ENCODE data around the gene ENO3. TPM values are rescaled to one million over a fixed set of nuclear protein-coding genes. Genes with fewer than 3 reads are reported as not detected.
A peak's percentile ranks its signal among the peaks of the same experiment; 100 is the strongest.

ENO3 gene
- total and polyA plus RNA-seq, 10 of the 15 experiments (the other 5 are each of a cell fraction or from before 2014, with no cell fraction given), result 6.8 to 28.4 (median 17.0) TPM

GRCh38 chr17:4986403-4986802 is 35.5 kb downstream of the ENO3 start:
- TF ChIP-seq SIX5 (IDR thresholded peaks at IDR 0.05; ENCODE audit: low read depth, low read length, severe bottlenecking) (no peak), YY1 (IDR thresholded peaks at IDR 0.05; ENCODE audit: low read depth, low read length) (no peak), KAT2A (conservative IDR thresholded peaks at IDR 0.05; ENCODE audit: control insufficient read depth, low read depth, low read length) (no peak), IRF4 (IDR thresholded peaks at IDR 0.05; ENCODE audit: low read depth, low read length) (no peak), POLR2A (IDR thresholded peaks at IDR 0.05; ENCODE audit: low read depth, low read length) (no peak), BCL11A (IDR thresholded peaks at IDR 0.05; ENCODE audit: low read depth, low read length) (no peak), RBBP5 (conservative IDR thresholded peaks at IDR 0.05) (no peak), NFYB (IDR thresholded peaks at IDR 0.05; ENCODE audit: insufficient read depth, low read depth, low read length) (no peak), BRCA1 (IDR thresholded peaks at IDR 0.05; ENCODE audit: low read depth, low read length) (no peak), MXI1 (IDR thresholded peaks at IDR 0.05; ENCODE audit: low read depth, low read length) (no peak), KLF5 (IDR thresholded peaks at IDR 0.05; ENCODE audit: partially characterized antibody) (no peak), TCF7 (IDR thresholded peaks at IDR 0.05; ENCODE audit: borderline replicate concordance) (no peak), PRDM15 (CRISPR knock-in tag; IDR thresholded peaks at IDR 0.05) (no peak), CBX3 (IDR thresholded peaks at IDR 0.05; ENCODE audit: borderline replicate concordance, low read depth) (no peak), ELK1 (IDR thresholded peaks at IDR 0.05; ENCODE audit: low read depth, low read length) (no peak), EZH2 (IDR thresholded peaks at IDR 0.05; ENCODE audit: borderline replicate concordance, control insufficient read depth, low read depth, low read length) (no peak)
- TF ChIP-seq, protein P1, sequence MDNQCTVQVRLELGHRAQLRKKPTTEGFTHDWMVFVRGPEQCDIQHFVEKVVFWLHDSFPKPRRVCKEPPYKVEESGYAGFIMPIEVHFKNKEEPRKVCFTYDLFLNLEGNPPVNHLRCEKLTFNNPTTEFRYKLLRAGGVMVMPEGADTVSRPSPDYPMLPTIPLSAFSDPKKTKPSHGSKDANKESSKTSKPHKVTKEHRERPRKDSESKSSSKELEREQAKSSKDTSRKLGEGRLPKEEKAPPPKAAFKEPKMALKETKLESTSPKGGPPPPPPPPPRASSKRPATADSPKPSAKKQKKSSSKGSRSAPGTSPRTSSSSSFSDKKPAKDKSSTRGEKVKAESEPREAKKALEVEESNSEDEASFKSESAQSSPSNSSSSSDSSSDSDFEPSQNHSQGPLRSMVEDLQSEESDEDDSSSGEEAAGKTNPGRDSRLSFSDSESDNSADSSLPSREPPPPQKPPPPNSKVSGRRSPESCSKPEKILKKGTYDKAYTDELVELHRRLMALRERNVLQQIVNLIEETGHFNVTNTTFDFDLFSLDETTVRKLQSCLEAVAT (IDR thresholded peaks at IDR 0.05), result no peak
- intact Hi-C loops (cut with micrococcal nuclease; ENCODE audit: unreplicated experiment), result no loop called here
- Histone ChIP-seq H3K9me3 (replicated peaks; ENCODE audit: control insufficient read depth, insufficient read depth, low read length) (no peaks in the 10 kb centered on the region), H2AFZ (ENCODE audit: control insufficient read depth, low read depth, low read length) (no peak overlapping the region; the same call in 1 of the 2 replicates), H4K20me1 (ENCODE audit: control insufficient read depth, insufficient read depth) (no peaks in the 10 kb centered on the region), H3K9ac (ENCODE audit: control insufficient read depth, insufficient read depth, low read length) (peak overlapping the region; percentile 96), H3K4me1 (ENCODE audit: control insufficient read depth, insufficient read depth, low read length) (peaks cover 20% of the 10 kb centered on the region), H3K27ac (ENCODE audit: control insufficient read depth, insufficient read depth) (peak overlapping the region; percentile 55; the same call in 1 of the 2 replicates), H3K27me3 (replicated peaks in 1 of 2; ENCODE audit: control insufficient read depth in 2 of 2, insufficient read depth in 2 of 2, low read length in 1 of 2) (no peaks in the 10 kb centered on the region), H3K4me3 (peak overlapping the region; percentile 74), H3K4me2 (ENCODE audit: control insufficient read depth, insufficient read depth) (peak overlapping the region; percentile 99), H3K36me3 (ENCODE audit: control insufficient read depth in 2 of 2, insufficient read depth in 2 of 2, low read length in 1 of 2) (peaks cover 0 to 4% of the 10 kb centered on the region in 2 experiments; a peak in 1 of 4 replicates), H3K79me2 (ENCODE audit: control insufficient read depth, insufficient read depth, low read length) (peaks cover 25% of the 10 kb centered on the region)
- POLR2A ChIA-PET, result interaction anchor here (1.2 to 2.3 kb wide), 6 partner anchors 12 to 47 kb away, joined by 3 to 22 read pairs (median 6); partner anchors contain the start of genes INCA1, KIF1C, RNF167 and SLC25A11
- no peak for FAIRE-seq
- DNase-seq (ENCODE audit: low read depth, low spot score), result no peak
- ATAC-seq, result no peak
- SMC1A ChIA-PET (ENCODE audit: uncharacterized antibody, unreplicated experiment), result interaction anchor here (1.2 to 2.8 kb wide), 4 partner anchors 11 to 75 kb away, joined by 4 to 13 read pairs (median 10); partner anchors contain the start of genes INCA1, KIF1C and SPAG7
- 5% methylated on average over 5 of the region's 5 CpGs for WGBS (ENCODE audit: insufficient coverage, insufficient replicate concordance, low lambda C conversion rate, missing lambda C conversion rate)
- CTCF ChIA-PET, result interaction anchor here (0.6 to 2.5 kb wide), 11 partner anchors 12 to 77 kb away, joined by 3 to 19 read pairs (median 3); no protein-coding TSS in a partner anchor
- RAD21 ChIA-PET (ENCODE audit: unreplicated experiment), result interaction anchor here (1.0 to 3.7 kb wide), 6 partner anchors 11 to 78 kb away, joined by 3 to 15 read pairs (median 4); partner anchors contain the start of genes INCA1, KIF1C and SPAG7
- no TSS peak for BruUV-seq (replicated peaks)
- in situ Hi-C loops (cut with MboI), result no loop called here
